MM.1S (cell line): ENCODE data around the gene MASP2.

ENCODE experiments used
- DNase-seq: peaks from one replicate; pipeline ENCODE4 v3.0.0-alpha.2; 2015
- H2AFZ ChIP-seq: fragments of 300-600 bp; sonication (generic); 2 replicates; pipeline ENCODE4 v1.6.0; 2016; ENCODE audit warnings: antibody characterized with exemption, low read length
- H3F3A ChIP-seq: fragments of 300-600 bp; sonication (generic); 2 replicates; pipeline ENCODE4 v1.6.1; 2016; ENCODE audit warnings: mild to moderate bottlenecking, antibody characterized with exemption, low read length, moderate library complexity, mixed read lengths; ENCODE audit not compliant: insufficient read depth
- H3K27ac ChIP-seq: fragments of 300-600 bp; sonication (generic); 2 replicates; pipeline ENCODE4 v1.5.1; 2016; ENCODE audit warnings: mild to moderate bottlenecking, low read length
- H3K27me3 ChIP-seq: fragments of 300-600 bp; sonication (generic); replicated peaks from 2 replicates; pipeline ENCODE4 v1.6.0; 2016; ENCODE audit warnings: low read length; ENCODE audit not compliant: insufficient read depth
- H3K36me3 ChIP-seq: fragments of 300-600 bp; sonication (generic); replicated peaks from 2 replicates; pipeline ENCODE4 v1.6.1; 2016; ENCODE audit warnings: mild to moderate bottlenecking, low read length, mixed read lengths; ENCODE audit not compliant: insufficient read depth
- H3K4me1 ChIP-seq: fragments of 300-600 bp; sonication (generic); 2 replicates; pipeline ENCODE4 v1.6.1; 2016; ENCODE audit warnings: low read length, mixed read lengths
- H3K4me2 ChIP-seq: fragments of 300-600 bp; sonication (generic); 2 replicates; pipeline ENCODE4 v1.6.0; 2016; ENCODE audit warnings: low read depth, low read length
- H3K4me3 ChIP-seq: fragments of 300-600 bp; sonication (generic); 2 replicates; pipeline ENCODE4 v1.5.1; 2016; ENCODE audit warnings: low read length, mixed read lengths
- H3K79me2 ChIP-seq: fragments of 300-600 bp; sonication (generic); 2 replicates; pipeline ENCODE4 v1.6.1; 2016; ENCODE audit warnings: mixed run types, low read length, mixed read lengths
- H3K9ac ChIP-seq: fragments of 300-600 bp; sonication (generic); 2 replicates; pipeline ENCODE4 v1.6.1; 2016; ENCODE audit warnings: low read length, mixed read lengths
- H3K9me2 ChIP-seq: fragments of 300-600 bp; sonication (generic); replicated peaks from 2 replicates; pipeline ENCODE4 v1.6.1; 2016; ENCODE audit warnings: mild to moderate bottlenecking, low read length, mixed read lengths; ENCODE audit not compliant: insufficient read depth
- H3K9me3 ChIP-seq: fragments of 300-600 bp; sonication (generic); replicated peaks from 2 replicates; pipeline ENCODE4 v1.6.1; 2016; ENCODE audit warnings: mild to moderate bottlenecking, low read length, mixed read lengths; ENCODE audit not compliant: insufficient read depth
- H4K20me1 ChIP-seq: fragments of 300-600 bp; sonication (generic); 2 replicates; pipeline ENCODE4 v1.6.1; 2016; ENCODE audit warnings: mild to moderate bottlenecking, low read length, moderate library complexity, mixed read lengths; ENCODE audit not compliant: insufficient read depth
- EZH2 ChIP-seq: fragments of 300-600 bp; sonication (generic); optimal IDR thresholded peaks from 2 replicates; pipeline ENCODE3; 2017; ENCODE audit warnings: low read depth, mild to moderate bottlenecking, antibody characterized with exemption, low read length, mixed read lengths
- EZH2phosphoT487 ChIP-seq: fragments of 300-600 bp; sonication (generic); IDR thresholded peaks from 2 replicates; pipeline ENCODE4 v1.6.1; 2018; ENCODE audit warnings: antibody characterized with exemption, low read length
- TF ChIP-seq, protein P1 (sequence below): fragments of 300-600 bp; sonication (generic); IDR thresholded peaks from 2 replicates; pipeline ENCODE4 v1.5.1; 2016; ENCODE audit warnings: antibody characterized with exemption, low read length, mixed read lengths

Gene MASP2

DNA sequence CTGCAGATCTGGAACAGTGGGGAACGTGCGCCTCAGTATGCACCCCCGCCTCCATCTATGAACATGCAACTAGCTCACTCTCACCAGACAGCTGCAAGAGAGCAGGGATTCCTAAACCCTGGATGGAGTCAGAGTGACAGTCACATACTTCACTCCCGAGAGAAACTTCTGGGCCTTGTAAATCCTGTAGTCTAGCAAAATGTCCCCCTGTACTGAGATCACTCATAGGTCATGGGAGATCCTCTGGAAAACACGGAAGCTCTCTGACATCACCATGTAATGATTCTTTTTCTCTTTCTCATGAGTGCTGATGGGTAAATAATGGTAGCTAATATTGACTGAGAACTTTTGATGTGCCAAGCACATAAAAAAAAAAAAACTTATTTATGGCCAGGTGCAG is 57.9 kb downstream of the MASP2 start:
- no peak overlapping the region for H3K27ac ChIP-seq
- no peak overlapping the region for H2AFZ ChIP-seq
- peaks cover 7% of the 10 kb centered on the region for H3K27me3 ChIP-seq

DNA sequence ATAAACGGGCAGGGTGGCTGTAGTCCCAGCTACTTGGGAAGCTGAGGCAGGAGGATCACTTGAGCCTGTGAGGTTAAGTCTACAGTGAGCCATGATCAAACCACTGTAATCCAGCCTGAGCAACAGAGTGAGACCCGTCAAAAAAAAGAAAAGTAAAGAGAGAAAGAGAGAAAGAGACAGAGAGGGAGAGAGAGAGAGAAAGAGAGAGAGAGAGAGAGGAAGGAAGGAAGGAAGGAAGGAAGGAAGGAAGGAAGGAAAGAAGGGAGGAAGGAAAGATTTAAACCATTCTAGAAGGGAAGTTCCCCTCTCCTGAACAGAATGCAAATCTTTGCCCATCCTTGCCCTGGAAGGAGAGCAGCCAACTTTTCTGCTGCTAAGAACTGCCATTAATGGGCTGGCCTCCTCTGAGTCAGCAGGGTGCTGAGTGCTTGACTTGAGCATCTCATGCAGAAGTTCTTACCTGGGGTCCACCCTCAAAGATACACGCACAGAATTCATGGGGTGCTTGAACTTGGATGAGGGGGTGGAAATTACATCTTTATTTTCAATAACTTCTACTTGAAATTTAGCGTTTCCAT is 59.1 kb downstream of the MASP2 start:
- no peaks in the 10 kb centered on the region for H3K79me2 ChIP-seq

More for the DNA sequence above, 57.9 kb downstream of the MASP2 start:
- no peaks in the 10 kb centered on the region for H3K4me1 ChIP-seq
- no peak for DNase-seq
- no peak overlapping the region for H3K4me2 ChIP-seq
- no peaks in the 10 kb centered on the region for H3K9me3 ChIP-seq
- no peaks in the 10 kb centered on the region for H3K36me3 ChIP-seq
- H3K9ac ChIP-seq = no peak overlapping the region
- H4K20me1 ChIP-seq = no peaks in the 10 kb centered on the region
- TF ChIP-seq EZH2phosphoT487 (no peak), EZH2 (no peak)
- TF ChIP-seq, protein P1, sequence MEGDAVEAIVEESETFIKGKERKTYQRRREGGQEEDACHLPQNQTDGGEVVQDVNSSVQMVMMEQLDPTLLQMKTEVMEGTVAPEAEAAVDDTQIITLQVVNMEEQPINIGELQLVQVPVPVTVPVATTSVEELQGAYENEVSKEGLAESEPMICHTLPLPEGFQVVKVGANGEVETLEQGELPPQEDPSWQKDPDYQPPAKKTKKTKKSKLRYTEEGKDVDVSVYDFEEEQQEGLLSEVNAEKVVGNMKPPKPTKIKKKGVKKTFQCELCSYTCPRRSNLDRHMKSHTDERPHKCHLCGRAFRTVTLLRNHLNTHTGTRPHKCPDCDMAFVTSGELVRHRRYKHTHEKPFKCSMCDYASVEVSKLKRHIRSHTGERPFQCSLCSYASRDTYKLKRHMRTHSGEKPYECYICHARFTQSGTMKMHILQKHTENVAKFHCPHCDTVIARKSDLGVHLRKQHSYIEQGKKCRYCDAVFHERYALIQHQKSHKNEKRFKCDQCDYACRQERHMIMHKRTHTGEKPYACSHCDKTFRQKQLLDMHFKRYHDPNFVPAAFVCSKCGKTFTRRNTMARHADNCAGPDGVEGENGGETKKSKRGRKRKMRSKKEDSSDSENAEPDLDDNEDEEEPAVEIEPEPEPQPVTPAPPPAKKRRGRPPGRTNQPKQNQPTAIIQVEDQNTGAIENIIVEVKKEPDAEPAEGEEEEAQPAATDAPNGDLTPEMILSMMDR = no peak
- no peaks in the 10 kb centered on the region for H3K9me2 ChIP-seq
- no peaks in the 10 kb centered on the region for H3K79me2 ChIP-seq
- no peaks in the 10 kb centered on the region for H3F3A ChIP-seq
- no peak overlapping the region for H3K4me3 ChIP-seq

DNA sequence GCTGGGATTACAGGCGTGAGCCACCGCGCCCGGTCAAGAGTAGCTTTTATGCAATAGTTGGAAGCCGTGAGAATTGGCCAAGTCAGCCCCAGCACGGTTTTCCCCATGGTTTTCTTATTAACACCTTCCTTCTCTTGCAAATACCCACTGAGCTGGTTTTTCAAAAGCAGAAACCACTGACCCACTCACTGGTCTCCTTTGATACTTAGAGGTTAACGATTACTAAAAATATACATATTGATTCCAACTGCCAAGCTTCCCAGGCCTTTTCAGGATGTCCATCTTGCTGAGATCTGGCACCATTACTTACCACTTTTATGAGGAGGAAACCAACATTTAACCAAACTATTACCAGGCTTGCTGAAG is 60.5 kb downstream of the MASP2 start:
- H3K79me2 ChIP-seq = no peaks in the 10 kb centered on the region
- H3K36me3 ChIP-seq = no peaks in the 10 kb centered on the region
- no peak overlapping the region for H3K27ac ChIP-seq
- H4K20me1 ChIP-seq = no peaks in the 10 kb centered on the region
- no peak overlapping the region for H2AFZ ChIP-seq
- H3K9me2 ChIP-seq = no peaks in the 10 kb centered on the region
- no peaks in the 10 kb centered on the region for H3F3A ChIP-seq
- no peak overlapping the region for H3K4me2 ChIP-seq
- H3K9ac ChIP-seq = no peak overlapping the region
- TF ChIP-seq, protein P1 = no peak
- TF ChIP-seq EZH2phosphoT487 (no peak), EZH2 (no peak)
- no peaks in the 10 kb centered on the region for H3K4me1 ChIP-seq
- H3K9me3 ChIP-seq = no peaks in the 10 kb centered on the region
- peaks cover 4% of the 10 kb centered on the region; the same call in 1 of the 2 replicates for H3K27me3 ChIP-seq
- no peak for DNase-seq
- H3K4me3 ChIP-seq = no peak overlapping the region

More for the DNA sequence above, 59.1 kb downstream of the MASP2 start:
- Histone ChIP-seq H3K9me2 (no peaks in the 10 kb centered on the region), H3K27ac (no peak overlapping the region), H4K20me1 (no peaks in the 10 kb centered on the region), H3K9me3 (no peaks in the 10 kb centered on the region), H2AFZ (no peak overlapping the region), H3K4me1 (no peaks in the 10 kb centered on the region), H3K36me3 (no peaks in the 10 kb centered on the region), H3K4me3 (no peak overlapping the region), H3K9ac (no peak overlapping the region), H3K4me2 (no peak overlapping the region), H3K27me3 (peaks cover 5% of the 10 kb centered on the region), H3F3A (no peaks in the 10 kb centered on the region)
- no peak for TF ChIP-seq EZH2phosphoT487
- TF ChIP-seq, protein P1 = no peak
- no peak for TF ChIP-seq EZH2
- no peak for DNase-seq
